Prostate gland (tissue), 2 donors: ENCODE measurements around the gene ATP6V0E2.

Experiments used
- CTCF ChIP-seq, 4 experiments: fragments of 200-600 bp in 2 of 4; fragments of 450-650 bp in 2 of 4; sonication (generic) in 2 of 4; IDR thresholded peaks; 1 replicate in 3 of 4; 2 replicates in 1 of 4; pipeline ENCODE4 v1.5.1; 2016 to 2019; ENCODE audit warnings: antibody characterized with exemption in 4 of 4, mild to moderate bottlenecking in 2 of 4, moderate library complexity in 2 of 4
- POLR2A ChIP-seq: fragments of 450-650 bp; IDR thresholded peaks from one replicate; pipeline ENCODE4 v1.6.1; 2016; ENCODE audit warnings: antibody characterized with exemption, mild to moderate bottlenecking

DNA sequence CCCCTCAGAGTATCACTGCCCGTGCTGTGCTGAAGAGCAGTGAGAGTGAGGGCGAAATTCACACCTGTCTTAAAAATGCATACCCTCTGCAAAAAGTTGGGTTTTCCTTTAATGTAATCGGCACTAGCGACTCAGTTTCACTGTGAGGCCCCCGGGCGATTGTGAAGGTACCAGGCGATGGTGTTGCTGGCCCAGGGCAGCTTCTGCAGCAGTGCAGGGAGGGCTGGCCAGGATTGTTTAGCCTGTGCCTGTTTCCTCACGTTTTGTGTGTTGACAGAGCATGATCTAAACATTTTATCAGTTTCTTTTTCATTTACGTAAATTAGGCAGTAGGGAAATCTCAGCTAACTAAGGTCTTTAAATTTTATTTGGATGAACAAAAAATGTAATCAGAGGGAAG, 22.3 kb upstream of the ATP6V0E2 start:
- TF ChIP-seq POLR2A (no peak), CTCF (IDR thresholded peaks at IDR 0.05) (no peak)
